MCF 10A (cell line): ENCODE results near the gene NLRC3. TPM values are rescaled to one million over a fixed set of nuclear protein-coding genes. Genes with fewer than 3 reads are reported as not detected.

Experiments used
- BruUV-seq: library from RNA; stranded (reverse); fragments of 400-500 nt; replicated peaks from 2 replicates; lab custom pipeline; 2021; lab: Mats Ljungman, UMichigan
- CTCF ChIA-PET: fragments of 300-600 bp; sonication (Branson Sonifier 250); formaldehyde crosslinking; extraction: SDS; loops from one replicate; lab custom pipeline; 2021; ENCODE audit warnings: antibody characterized with exemption, inconsistent platforms; lab: Yijun Ruan, JAX
- POLR2A ChIA-PET: fragments of 300-600, 350-650 bp; sonication (Branson Sonifier 250); formaldehyde crosslinking; extraction: SDS; loops from one replicate; lab custom pipeline; 2020; ENCODE audit warnings: antibody characterized with exemption, inconsistent platforms; lab: Yijun Ruan, JAX
- DNase-seq: peaks from one replicate; pipeline ENCODE4 v3.0.0-alpha.2; 2018; ENCODE audit not compliant: unreplicated experiment
- H3K27ac Mint-ChIP-seq: one replicate; pipeline ENCODE4 v1.8.0; 2022; ENCODE audit warnings: mild to moderate bottlenecking, low read depth, mixed read lengths; ENCODE audit not compliant: unreplicated experiment
- H3K27me3 Mint-ChIP-seq: one replicate; pipeline ENCODE4 v1.8.0; 2022; ENCODE audit warnings: mixed read lengths; ENCODE audit not compliant: insufficient read depth, unreplicated experiment
- H3K36me3 Mint-ChIP-seq: one replicate; pipeline ENCODE4 v1.8.0; 2022; ENCODE audit warnings: mild to moderate bottlenecking, moderate library complexity, mixed read lengths; ENCODE audit not compliant: insufficient read depth, unreplicated experiment
- H3K4me1 Mint-ChIP-seq: one replicate; pipeline ENCODE4 v1.8.0; 2022; ENCODE audit warnings: mixed read lengths; ENCODE audit not compliant: insufficient read depth, unreplicated experiment
- H3K4me3 Mint-ChIP-seq: one replicate; pipeline ENCODE4 v1.8.0; 2022; ENCODE audit warnings: mild to moderate bottlenecking, moderate library complexity, mixed read lengths; ENCODE audit not compliant: unreplicated experiment
- H3K9me3 Mint-ChIP-seq: one replicate; pipeline ENCODE4 v1.8.0; 2022; ENCODE audit warnings: mixed read lengths; ENCODE audit not compliant: unreplicated experiment
- intact Hi-C: fragments of 100-400 bp; cut with micrococcal nuclease; formaldehyde crosslinking; loops from 2 replicates; pipeline ENCODE4 v1.14.1; 2022
- total RNA-seq: library from RNA; stranded (reverse); gene quantifications from 2 replicates; pipeline ENCODE4 v1.2.3, GENCODE V29; 2022
- TF ChIP-seq, protein P1 (sequence below): fragments of 200-600 bp; IDR thresholded peaks from one replicate; pipeline ENCODE4 v1.8.0; 2022; ENCODE audit warnings: antibody characterized with exemption, mild to moderate bottlenecking; ENCODE audit not compliant: unreplicated experiment

Gene NLRC3
- total RNA-seq, 1 experiment from 2014 or later = not detected

DNA sequence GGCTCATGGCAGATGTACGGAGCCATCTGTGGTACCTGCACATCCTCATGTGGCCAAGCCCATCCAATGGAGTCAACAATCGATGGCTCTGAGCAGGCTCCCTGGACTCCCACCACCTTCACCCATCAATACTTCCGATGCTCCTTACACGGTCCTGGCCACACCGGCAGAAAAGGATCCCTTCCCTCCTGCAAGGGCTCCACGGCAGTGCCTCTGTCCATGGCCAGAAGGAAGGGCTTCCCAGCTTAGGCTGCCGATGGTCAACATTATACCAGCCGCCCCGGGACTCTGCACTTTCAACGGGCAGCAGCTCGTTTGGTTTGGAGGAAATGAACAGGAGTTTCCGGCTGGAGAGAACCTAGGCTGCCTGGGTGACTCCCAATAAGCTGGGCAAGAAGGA is 21.0 kb upstream of the NLRC3 start:
- no peaks in the 10 kb centered on the region for H3K27me3 Mint-ChIP-seq
- ChIA-PET CTCF (interaction anchor here (0.5 kb wide), 1 partner anchor 383 kb away, joined by 3 read pairs; no protein-coding TSS in a partner anchor), POLR2A (no interaction called here)
- intact Hi-C loops = no loop called here
- peaks cover 12% of the 10 kb centered on the region for H3K36me3 Mint-ChIP-seq
- no peak overlapping the region for H3K4me3 Mint-ChIP-seq
- no peaks in the 10 kb centered on the region for H3K4me1 Mint-ChIP-seq
- TF ChIP-seq, protein P1, sequence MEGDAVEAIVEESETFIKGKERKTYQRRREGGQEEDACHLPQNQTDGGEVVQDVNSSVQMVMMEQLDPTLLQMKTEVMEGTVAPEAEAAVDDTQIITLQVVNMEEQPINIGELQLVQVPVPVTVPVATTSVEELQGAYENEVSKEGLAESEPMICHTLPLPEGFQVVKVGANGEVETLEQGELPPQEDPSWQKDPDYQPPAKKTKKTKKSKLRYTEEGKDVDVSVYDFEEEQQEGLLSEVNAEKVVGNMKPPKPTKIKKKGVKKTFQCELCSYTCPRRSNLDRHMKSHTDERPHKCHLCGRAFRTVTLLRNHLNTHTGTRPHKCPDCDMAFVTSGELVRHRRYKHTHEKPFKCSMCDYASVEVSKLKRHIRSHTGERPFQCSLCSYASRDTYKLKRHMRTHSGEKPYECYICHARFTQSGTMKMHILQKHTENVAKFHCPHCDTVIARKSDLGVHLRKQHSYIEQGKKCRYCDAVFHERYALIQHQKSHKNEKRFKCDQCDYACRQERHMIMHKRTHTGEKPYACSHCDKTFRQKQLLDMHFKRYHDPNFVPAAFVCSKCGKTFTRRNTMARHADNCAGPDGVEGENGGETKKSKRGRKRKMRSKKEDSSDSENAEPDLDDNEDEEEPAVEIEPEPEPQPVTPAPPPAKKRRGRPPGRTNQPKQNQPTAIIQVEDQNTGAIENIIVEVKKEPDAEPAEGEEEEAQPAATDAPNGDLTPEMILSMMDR = no peak
- no TSS peak for BruUV-seq
- DNase-seq = no peak
- no peaks in the 10 kb centered on the region for H3K9me3 Mint-ChIP-seq
- no peak overlapping the region for H3K27ac Mint-ChIP-seq

DNA sequence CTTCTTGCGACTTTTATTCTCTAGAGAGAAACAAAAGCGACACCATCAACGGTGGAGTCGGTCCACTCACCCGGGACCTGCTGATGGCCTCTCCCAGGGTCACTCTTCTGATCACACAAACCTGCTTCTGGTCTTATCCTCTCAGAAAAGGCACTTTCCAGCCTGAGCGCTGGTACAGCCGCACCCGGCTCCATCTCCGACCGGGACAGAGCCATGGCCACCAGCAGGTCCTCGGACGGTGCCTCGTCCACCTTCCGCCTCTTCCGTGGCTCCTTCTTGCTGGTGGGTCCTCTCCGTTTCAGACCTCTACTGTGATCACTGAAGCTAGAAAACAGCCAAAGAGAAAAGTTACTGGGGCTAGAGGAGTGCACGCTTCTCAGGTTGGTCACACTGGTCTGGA is 20.5 kb upstream of the NLRC3 start:
- ChIA-PET POLR2A (no interaction called here), CTCF (interaction anchor here (0.5 kb wide), 1 partner anchor 384 kb away, joined by 3 read pairs; no protein-coding TSS in a partner anchor)
- Mint-ChIP-seq H3K27ac (no peak overlapping the region), H3K4me1 (no peaks in the 10 kb centered on the region), H3K4me3 (no peak overlapping the region), H3K9me3 (no peaks in the 10 kb centered on the region), H3K27me3 (no peaks in the 10 kb centered on the region), H3K36me3 (peaks cover 7% of the 10 kb centered on the region)
- TF ChIP-seq, protein P1 = no peak
- BruUV-seq = no TSS peak
- no peak for DNase-seq
- intact Hi-C loops = no loop called here

GRCh38 chr16:3597226-3597625 is 20.0 kb upstream of the NLRC3 start:
- TF ChIP-seq, protein P1 = no peak
- no peaks in the 10 kb centered on the region for H3K4me1 Mint-ChIP-seq
- no peaks in the 10 kb centered on the region for H3K9me3 Mint-ChIP-seq
- BruUV-seq = no TSS peak
- ChIA-PET POLR2A (no interaction called here), CTCF (no interaction called here)
- H3K27ac Mint-ChIP-seq = no peak overlapping the region
- no peak for DNase-seq
- no peaks in the 10 kb centered on the region for H3K27me3 Mint-ChIP-seq
- intact Hi-C loops = no loop called here
- no peak overlapping the region for H3K4me3 Mint-ChIP-seq
- H3K36me3 Mint-ChIP-seq = peaks cover 5% of the 10 kb centered on the region

- Mint-ChIP-seq H3K4me3 (no peak overlapping the region), H3K4me1 (no peaks in the 10 kb centered on the region), H3K36me3 (peaks cover under 1% of the 10 kb centered on the region), H3K27me3 (no peaks in the 10 kb centered on the region), H3K9me3 (no peaks in the 10 kb centered on the region), H3K27ac (no peak overlapping the region)
- no TSS peak for BruUV-seq
- DNase-seq = no peak
- ChIA-PET POLR2A (no interaction called here), CTCF (no interaction called here)
- intact Hi-C loops = no loop called here
- TF ChIP-seq, protein P1 = no peak
Measured at GRCh38 chr16:3596101-3596861, 19.1 kb upstream of the NLRC3 start.
